Astrocyte (in vitro differentiated cells and primary cell): Measurements from ENCODE around the gene KCNJ12. TPM values are rescaled to one million over a fixed set of nuclear protein-coding genes. Genes with fewer than 3 reads are reported as not detected.

Source experiments
- DNase-seq: peaks from one replicate; pipeline ENCODE4 v3.0.0-alpha.2; 2010; ENCODE audit warnings: low read depth
- FAIRE-seq: peaks from 2 replicates; lab custom pipeline; 2011; peaks lifted over from hg19 to GRCh38; lab: Jason Lieb, UNC
- H2AFZ ChIP-seq: 2 replicates; pipeline ENCODE4 v1.6.0; 2012; ENCODE audit warnings: low read depth, low read length, inconsistent platforms
- H3K27ac ChIP-seq: 2 replicates; pipeline ENCODE4 v1.5.1; 2011; ENCODE audit warnings: low read depth, low read length, inconsistent platforms
- H3K27me3 ChIP-seq: 2 replicates; pipeline ENCODE4 v1.6.0; 2011; ENCODE audit warnings: low read length, inconsistent platforms; ENCODE audit not compliant: insufficient read depth
- H3K36me3 ChIP-seq: 2 replicates; pipeline ENCODE4 v1.5.1; 2011; ENCODE audit warnings: low read length, inconsistent platforms; ENCODE audit not compliant: insufficient read depth
- H3K4me1 ChIP-seq: 2 replicates; pipeline ENCODE4 v1.5.1; 2011; ENCODE audit warnings: low read length, inconsistent platforms; ENCODE audit not compliant: insufficient read depth
- H3K4me2 ChIP-seq: 2 replicates; pipeline ENCODE4 v1.6.0; 2012; ENCODE audit warnings: low read length, inconsistent platforms
- H3K4me3 ChIP-seq: 2 replicates; pipeline ENCODE4 v1.5.1; 2011; ENCODE audit warnings: low read depth, mild to moderate bottlenecking, low read length, inconsistent platforms; ENCODE audit not compliant: insufficient read depth
- H3K79me2 ChIP-seq: 2 replicates; pipeline ENCODE4 v1.6.0; 2012; ENCODE audit warnings: mild to moderate bottlenecking, low read length, inconsistent platforms; ENCODE audit not compliant: insufficient read depth
- H3K9ac ChIP-seq: 2 replicates; pipeline ENCODE4 v1.6.0; 2012; ENCODE audit warnings: mild to moderate bottlenecking, low read length, inconsistent platforms
- H3K9me3 ChIP-seq: 2 replicates; pipeline ENCODE4 v1.5.1; 2012; ENCODE audit warnings: low read depth, mild to moderate bottlenecking, low read length, inconsistent platforms; ENCODE audit not compliant: insufficient read depth
- H4K20me1 ChIP-seq: 2 replicates; pipeline ENCODE4 v1.6.0; 2012; ENCODE audit warnings: low read length, inconsistent platforms; ENCODE audit not compliant: insufficient read depth
- H3K27ac Mint-ChIP-seq: one replicate; pipeline ENCODE4 v1.8.0; 2021; ENCODE audit warnings: mild to moderate bottlenecking, mixed read lengths; ENCODE audit not compliant: unreplicated experiment
- H3K27me3 Mint-ChIP-seq: one replicate; pipeline ENCODE4 v1.8.0; 2021; ENCODE audit warnings: low read depth, mixed read lengths; ENCODE audit not compliant: unreplicated experiment
- H3K36me3 Mint-ChIP-seq: one replicate; pipeline ENCODE4 v1.8.0; 2021; ENCODE audit warnings: low read depth, mixed read lengths; ENCODE audit not compliant: unreplicated experiment
- H3K4me1 Mint-ChIP-seq: one replicate; pipeline ENCODE4 v1.8.0; 2021; ENCODE audit warnings: low read depth, mixed read lengths; ENCODE audit not compliant: unreplicated experiment
- H3K4me3 Mint-ChIP-seq: one replicate; pipeline ENCODE4 v1.8.0; 2021; ENCODE audit warnings: mild to moderate bottlenecking, moderate library complexity, mixed read lengths; ENCODE audit not compliant: unreplicated experiment
- H3K9me3 Mint-ChIP-seq: one replicate; pipeline ENCODE4 v1.8.0; 2021; ENCODE audit warnings: mild to moderate bottlenecking, mixed read lengths; ENCODE audit not compliant: unreplicated experiment
- EZH2 ChIP-seq: IDR thresholded peaks from 2 replicates; pipeline ENCODE4 v1.6.1; 2012; ENCODE audit warnings: mild to moderate bottlenecking, low read length, inconsistent platforms; ENCODE audit not compliant: insufficient read depth
- total RNA-seq: library from RNA; stranded (reverse); gene quantifications from 2 replicates; pipeline ENCODE4 v1.2.1, GENCODE V29; 2021
- TF ChIP-seq, protein P1 (sequence below): IDR thresholded peaks from 2 replicates; pipeline ENCODE4 v1.5.1; 2011; ENCODE audit warnings: low read depth, mild to moderate bottlenecking, inconsistent platforms, low read length, moderate library complexity; ENCODE audit not compliant: insufficient read depth

Gene KCNJ12
- total RNA-seq, 1 donor from 2014 or later, result 1.2 TPM

- Mint-ChIP-seq H3K4me1 (peaks cover 2% of the 10 kb centered on the region), H3K4me3 (no peak overlapping the region), H3K27ac (no peak overlapping the region), H3K9me3 (no peaks in the 10 kb centered on the region), H3K27me3 (peaks cover 56% of the 10 kb centered on the region), H3K36me3 (no peaks in the 10 kb centered on the region)
- H3K4me3 ChIP-seq, result no peak overlapping the region
- no peak overlapping the region for H2AFZ ChIP-seq
- H3K9ac ChIP-seq, result no peak overlapping the region
- peaks cover 3% of the 10 kb centered on the region for H3K27me3 ChIP-seq
- TF ChIP-seq EZH2, result no peak
- TF ChIP-seq, protein P1, sequence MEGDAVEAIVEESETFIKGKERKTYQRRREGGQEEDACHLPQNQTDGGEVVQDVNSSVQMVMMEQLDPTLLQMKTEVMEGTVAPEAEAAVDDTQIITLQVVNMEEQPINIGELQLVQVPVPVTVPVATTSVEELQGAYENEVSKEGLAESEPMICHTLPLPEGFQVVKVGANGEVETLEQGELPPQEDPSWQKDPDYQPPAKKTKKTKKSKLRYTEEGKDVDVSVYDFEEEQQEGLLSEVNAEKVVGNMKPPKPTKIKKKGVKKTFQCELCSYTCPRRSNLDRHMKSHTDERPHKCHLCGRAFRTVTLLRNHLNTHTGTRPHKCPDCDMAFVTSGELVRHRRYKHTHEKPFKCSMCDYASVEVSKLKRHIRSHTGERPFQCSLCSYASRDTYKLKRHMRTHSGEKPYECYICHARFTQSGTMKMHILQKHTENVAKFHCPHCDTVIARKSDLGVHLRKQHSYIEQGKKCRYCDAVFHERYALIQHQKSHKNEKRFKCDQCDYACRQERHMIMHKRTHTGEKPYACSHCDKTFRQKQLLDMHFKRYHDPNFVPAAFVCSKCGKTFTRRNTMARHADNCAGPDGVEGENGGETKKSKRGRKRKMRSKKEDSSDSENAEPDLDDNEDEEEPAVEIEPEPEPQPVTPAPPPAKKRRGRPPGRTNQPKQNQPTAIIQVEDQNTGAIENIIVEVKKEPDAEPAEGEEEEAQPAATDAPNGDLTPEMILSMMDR, result no peak
- no peaks in the 10 kb centered on the region for H3K79me2 ChIP-seq
- FAIRE-seq (no peak), DNase-seq (no peak)
- no peaks in the 10 kb centered on the region for H4K20me1 ChIP-seq
- H3K4me1 ChIP-seq, result no peaks in the 10 kb centered on the region
- H3K9me3 ChIP-seq, result no peaks in the 10 kb centered on the region
- no peak overlapping the region for H3K4me2 ChIP-seq
- H3K27ac ChIP-seq, result no peak overlapping the region
- H3K36me3 ChIP-seq, result no peaks in the 10 kb centered on the region
Measured at GRCh38 chr17:21368545-21369246, 7.5 kb upstream of the KCNJ12 start.

- no peak overlapping the region for H3K4me3 Mint-ChIP-seq
- no peak overlapping the region for H3K4me2 ChIP-seq
- no peaks in the 10 kb centered on the region for H4K20me1 ChIP-seq
- H3K27me3 ChIP-seq, result peaks cover 3% of the 10 kb centered on the region
- no peak overlapping the region for H3K27ac ChIP-seq
- FAIRE-seq, result no peak
- H3K9me3 Mint-ChIP-seq, result no peaks in the 10 kb centered on the region
- H3K4me1 Mint-ChIP-seq, result peaks cover 2% of the 10 kb centered on the region
- H3K9ac ChIP-seq, result no peak overlapping the region
- H3K27me3 Mint-ChIP-seq, result peaks cover 58% of the 10 kb centered on the region
- H3K36me3 ChIP-seq, result no peaks in the 10 kb centered on the region
- H3K27ac Mint-ChIP-seq, result no peak overlapping the region
- no peak for DNase-seq
- H3K36me3 Mint-ChIP-seq, result no peaks in the 10 kb centered on the region
- no peak overlapping the region for H3K4me3 ChIP-seq
- H3K4me1 ChIP-seq, result no peaks in the 10 kb centered on the region
- no peaks in the 10 kb centered on the region for H3K79me2 ChIP-seq
- H2AFZ ChIP-seq, result no peak overlapping the region
- no peaks in the 10 kb centered on the region for H3K9me3 ChIP-seq
- no peak for TF ChIP-seq EZH2
- TF ChIP-seq, protein P1, result no peak
Measured at GRCh38 chr17:21369395-21369794, 6.8 kb upstream of the KCNJ12 start.

- Mint-ChIP-seq H3K9me3 (no peaks in the 10 kb centered on the region), H3K27ac (no peak overlapping the region), H3K27me3 (peaks cover 61% of the 10 kb centered on the region), H3K4me3 (no peak overlapping the region), H3K4me1 (peaks cover 2% of the 10 kb centered on the region), H3K36me3 (no peaks in the 10 kb centered on the region)
- H3K4me2 ChIP-seq, result no peak overlapping the region
- no peak for TF ChIP-seq EZH2
- TF ChIP-seq, protein P1, result no peak
- no peak overlapping the region for H3K9ac ChIP-seq
- H3K27ac ChIP-seq, result no peak overlapping the region
- H3K4me3 ChIP-seq, result no peak overlapping the region
- no peak overlapping the region for H2AFZ ChIP-seq
- H4K20me1 ChIP-seq, result no peaks in the 10 kb centered on the region
- H3K79me2 ChIP-seq, result no peaks in the 10 kb centered on the region
- H3K4me1 ChIP-seq, result no peaks in the 10 kb centered on the region
- DNase-seq (no peak), FAIRE-seq (no peak)
- H3K9me3 ChIP-seq, result no peaks in the 10 kb centered on the region
- peaks cover 6% of the 10 kb centered on the region for H3K27me3 ChIP-seq
- H3K36me3 ChIP-seq, result no peaks in the 10 kb centered on the region
Measured at GRCh38 chr17:21370430-21370829, 5.7 kb upstream of the KCNJ12 start.
